Endothelial cell of umbilical vein (primary cell): ENCODE results near the gene ITGB3. TPM values are rescaled to one million over a fixed set of nuclear protein-coding genes. Genes with fewer than 3 reads are reported as not detected.

Experiments
- BruUV-seq: library from RNA; stranded (reverse); fragments of 400-500 nt; replicated peaks from 2 replicates; lab custom pipeline; 2021; lab: Mats Ljungman, UMichigan
- CTCF ChIA-PET: fragments of 300-600, 350-600 bp; sonication (Branson Sonifier 250); formaldehyde crosslinking; loops from one replicate; lab custom pipeline; 2021; ENCODE audit warnings: antibody characterized with exemption, inconsistent platforms; lab: Charles Lee
- POLR2A ChIA-PET: fragments of 300-600, 350-600 bp; sonication (Branson Sonifier 250); formaldehyde crosslinking; loops from one replicate; lab custom pipeline; 2021; ENCODE audit warnings: antibody characterized with exemption, inconsistent platforms; lab: Charles Lee
- DNase-seq: peaks from one replicate; pipeline ENCODE4 v3.0.0-alpha.2; 2011; ENCODE audit warnings: low read depth, low spot score
- FAIRE-seq: peaks from 2 replicates; lab custom pipeline; 2011; peaks lifted over from hg19 to GRCh38; lab: Jason Lieb, UNC
- H2AFZ ChIP-seq: 2 replicates; pipeline ENCODE4 v1.6.0; 2012; ENCODE audit warnings: low read depth, low read length, control low read depth, inconsistent platforms
- H3K27ac ChIP-seq: 2 replicates; pipeline ENCODE4 v1.5.1; 2011; ENCODE audit warnings: low read depth, mild to moderate bottlenecking, control low read depth, low read length, moderate library complexity; ENCODE audit not compliant: insufficient read depth
- H3K27me3 ChIP-seq, 2 experiments: 2 replicates each; pipeline versions ENCODE4 v1.6.0 to v1.6.1; 2011; ENCODE audit warnings: low read length in 2 of 2, mixed read lengths in 1 of 2; ENCODE audit not compliant: control insufficient read depth in 2 of 2, insufficient read depth in 2 of 2
- H3K36me3 ChIP-seq, 2 experiments: 2 replicates in 1 of 2; 3 replicates in 1 of 2; pipeline ENCODE4 v1.5.1; 2011; ENCODE audit warnings: low read length in 2 of 2, mild to moderate bottlenecking in 1 of 2, moderate library complexity in 1 of 2; ENCODE audit not compliant: control insufficient read depth in 2 of 2, insufficient read depth in 2 of 2; ENCODE audit errors: extremely low read depth in 1 of 2
- H3K4me1 ChIP-seq: 3 replicates; pipeline ENCODE4 v1.5.1; 2011; ENCODE audit warnings: mild to moderate bottlenecking, low read length; ENCODE audit not compliant: control insufficient read depth, insufficient read depth; ENCODE audit errors: extremely low read depth
- H3K4me2 ChIP-seq: 2 replicates; pipeline ENCODE4 v1.6.1; 2011; ENCODE audit warnings: low read length, control low read depth, mixed read lengths; ENCODE audit not compliant: insufficient read depth
- H3K4me3 ChIP-seq, 3 experiments: fragments of 200-600 bp in 1 of 3; sonication (generic), shearing (Covaris generic) in 1 of 3; replicated peaks in 1 of 3; 2 replicates each; pipeline ENCODE4 v1.5.1; 2011 to 2016; ENCODE audit warnings: control low read depth in 3 of 3, low read length in 3 of 3, mild to moderate bottlenecking in 2 of 3, inconsistent platforms in 1 of 3, low read depth in 1 of 3, moderate library complexity in 1 of 3; ENCODE audit not compliant: insufficient read depth in 1 of 3
- H3K79me2 ChIP-seq: 2 replicates; pipeline ENCODE4 v1.6.0; 2012; ENCODE audit warnings: low read length, inconsistent platforms; ENCODE audit not compliant: control insufficient read depth, insufficient read depth
- H3K9ac ChIP-seq: replicated peaks from 2 replicates; pipeline ENCODE3; 2011; ENCODE audit warnings: low read length, control low read depth; ENCODE audit not compliant: insufficient read depth; ENCODE audit errors: extremely low read depth
- H3K9me1 ChIP-seq: replicated peaks from 3 replicates; pipeline ENCODE4 v1.6.0; 2011; ENCODE audit warnings: mild to moderate bottlenecking, low read length; ENCODE audit not compliant: control insufficient read depth, insufficient read depth; ENCODE audit errors: extremely low read depth
- H3K9me3 ChIP-seq: replicated peaks from 2 replicates; pipeline ENCODE4 v1.5.1; 2012; ENCODE audit warnings: low read length, inconsistent platforms; ENCODE audit not compliant: control insufficient read depth, insufficient read depth
- H4K20me1 ChIP-seq: replicated peaks from 2 replicates; pipeline ENCODE3; 2011; ENCODE audit warnings: mild to moderate bottlenecking, low read length; ENCODE audit not compliant: control insufficient read depth, insufficient read depth; ENCODE audit errors: extremely low read depth
- CTCF ChIP-seq, 2 donors: IDR thresholded peaks; 1 replicate in 1 of 2; 2 replicates in 1 of 2; pipeline ENCODE4 v1.5.1; 2011; ENCODE audit warnings: low read length in 2 of 2, mild to moderate bottlenecking in 2 of 2, moderate library complexity in 2 of 2, control low read depth in 1 of 2, inconsistent platforms in 1 of 2, low read depth in 1 of 2; ENCODE audit not compliant: insufficient read depth in 1 of 2; ENCODE audit errors: extremely low read depth in 1 of 2
- EZH2 ChIP-seq: IDR thresholded peaks from 2 replicates; pipeline ENCODE4 v1.6.1; 2012; ENCODE audit warnings: borderline replicate concordance, low read depth, mild to moderate bottlenecking, moderate library complexity, low read length, inconsistent platforms; ENCODE audit not compliant: severe bottlenecking
- FOS ChIP-seq: IDR thresholded peaks from 2 replicates; pipeline ENCODE4 v1.6.1; 2011; ENCODE audit warnings: mild to moderate bottlenecking, low read length, moderate library complexity, borderline replicate concordance; ENCODE audit not compliant: insufficient read depth
- GATA2 ChIP-seq: IDR thresholded peaks from 2 replicates; pipeline ENCODE4 v1.7.0; 2011; ENCODE audit warnings: low read depth, mild to moderate bottlenecking, moderate library complexity, mixed read lengths, low read length; ENCODE audit not compliant: insufficient read length, insufficient read depth
- JUN ChIP-seq: IDR thresholded peaks from 2 replicates; pipeline ENCODE4 v1.6.1; 2011; ENCODE audit warnings: borderline replicate concordance, low read depth; ENCODE audit not compliant: insufficient read length, insufficient read depth
- MYC ChIP-seq: IDR thresholded peaks from one replicate; pipeline ENCODE4 v1.6.1; 2011; ENCODE audit warnings: mild to moderate bottlenecking, low read depth, low read length
- POLR2A ChIP-seq: IDR thresholded peaks from 2 replicates; pipeline ENCODE4 v1.6.1; 2012; ENCODE audit warnings: low read depth, mild to moderate bottlenecking, control low read depth, low read length
- POLR2AphosphoS5 ChIP-seq: IDR thresholded peaks from 2 replicates; pipeline ENCODE4 v1.6.1; 2012; ENCODE audit warnings: low read depth, mild to moderate bottlenecking, control low read depth, low read length, moderate library complexity; ENCODE audit not compliant: insufficient read depth
- dilution Hi-C: fragments of 300-500 bp; cut with MboI; formaldehyde crosslinking; loops from one replicate; pipeline ENCODE4 v1.15.0; 2019; ENCODE audit warnings: low sequenced_read_pairs; ENCODE audit not compliant: extremely low pct_ligation_motif_present
- intact Hi-C: fragments of 100-400 bp; cut with micrococcal nuclease; formaldehyde crosslinking; loops from one replicate; pipeline ENCODE4 v1.10.0; 2022
- polyA plus RNA-seq, 4 experiments: library from polyadenylated mRNA; depleted of rRNA in 3 of 4; stranded (reverse) in 3 of 4; unstranded in 1 of 4; fragments of >200 nt; gene quantifications; 2 replicates each; pipeline versions ENCODE4 v1.2.1 to v1.2.3, GENCODE V29; 2011 to 2012; ENCODE audit warnings: missing spikeins in 1 of 4
- total RNA-seq: library from RNA; stranded (reverse); gene quantifications from 2 replicates; pipeline ENCODE4 v1.2.3, GENCODE V29; 2021
- TF ChIP-seq, protein P1 (sequence below): IDR thresholded peaks from 2 replicates; pipeline ENCODE4 v1.6.1; 2011; ENCODE audit not compliant: insufficient read depth, insufficient read length

ITGB3 gene
- total and polyA plus RNA-seq, 2 donors (not counting 3 experiments of a cell fraction or from before 2014, with no cell fraction given) = 55.8 to 60.0 TPM

DNA sequence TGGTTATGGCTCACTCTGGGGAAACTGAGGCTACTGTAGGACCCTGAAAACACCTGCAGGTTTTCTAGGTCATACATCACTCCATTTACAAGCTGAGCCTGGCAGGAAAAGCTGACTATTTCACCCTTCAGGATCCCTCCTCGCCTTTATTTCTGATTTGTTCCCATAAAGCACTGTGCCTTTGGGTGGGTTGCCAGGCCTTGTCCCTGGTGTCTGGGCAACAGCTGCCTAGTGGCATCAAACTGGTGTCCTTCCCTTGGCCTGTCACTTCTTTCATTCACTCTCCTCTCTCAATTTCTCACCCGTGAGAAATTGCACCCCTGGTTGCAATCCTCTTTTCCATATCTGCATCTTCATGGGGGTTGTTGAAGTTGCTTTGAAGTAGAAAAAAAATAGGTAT is 42.8 kb upstream of the ITGB3 start:
- no peaks in the 10 kb centered on the region for H4K20me1 ChIP-seq
- intact Hi-C loops = no loop called here
- no peak overlapping the region for H3K9ac ChIP-seq
- H3K79me2 ChIP-seq = no peaks in the 10 kb centered on the region
- H3K36me3 ChIP-seq = no peaks in the 10 kb centered on the region
- H3K4me1 ChIP-seq = no peaks in the 10 kb centered on the region
- H3K4me2 ChIP-seq = no peak overlapping the region
- no peaks in the 10 kb centered on the region for H3K9me3 ChIP-seq
- ChIA-PET POLR2A (no interaction called here), CTCF (interaction anchor here (0.8 to 2.1 kb wide), 2 partner anchors 16 to 22 kb away, joined by 4 to 6 read pairs; partner anchors contain the start of gene CDC27)
- FAIRE-seq (no peak), DNase-seq (no peak)
- no peaks in the 10 kb centered on the region for H3K9me1 ChIP-seq
- TF ChIP-seq CTCF (IDR thresholded peaks at IDR 0.05; ENCODE audit: extremely low read depth in 1 of 2, insufficient read depth in 1 of 2, low read depth in 1 of 2, low read length in 2 of 2) (no peak), MYC (no peak), GATA2 (no peak), POLR2AphosphoS5 (no peak)
- dilution Hi-C loops = no loop called here
- no peaks in the 10 kb centered on the region for H3K27me3 ChIP-seq
- H3K27ac ChIP-seq = no peak overlapping the region
- no TSS peak for BruUV-seq
- no peak overlapping the region for H3K4me3 ChIP-seq
- no peak overlapping the region for H2AFZ ChIP-seq

GRCh38 chr17:47212458-47212857 is 41.2 kb upstream of the ITGB3 start:
- no peak overlapping the region for H3K4me2 ChIP-seq
- DNase-seq (no peak), FAIRE-seq (no peak)
- no peaks in the 10 kb centered on the region for H3K4me1 ChIP-seq
- no peak overlapping the region for H2AFZ ChIP-seq
- TF ChIP-seq JUN (no peak), EZH2 (no peak), MYC (no peak), POLR2AphosphoS5 (no peak), FOS (no peak), GATA2 (no peak), POLR2A (no peak), CTCF (IDR thresholded peaks at IDR 0.05; ENCODE audit: extremely low read depth in 1 of 2, insufficient read depth in 1 of 2, low read depth in 1 of 2, low read length in 2 of 2) (no peak)
- TF ChIP-seq, protein P1, sequence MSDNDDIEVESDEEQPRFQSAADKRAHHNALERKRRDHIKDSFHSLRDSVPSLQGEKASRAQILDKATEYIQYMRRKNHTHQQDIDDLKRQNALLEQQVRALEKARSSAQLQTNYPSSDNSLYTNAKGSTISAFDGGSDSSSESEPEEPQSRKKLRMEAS = no peak
- POLR2A ChIA-PET = no interaction called here
- no peaks in the 10 kb centered on the region for H3K9me1 ChIP-seq
- H3K4me3 ChIP-seq = no peak overlapping the region
- no peaks in the 10 kb centered on the region for H4K20me1 ChIP-seq
- no peak overlapping the region for H3K9ac ChIP-seq
- dilution Hi-C loops = no loop called here
- no peaks in the 10 kb centered on the region for H3K36me3 ChIP-seq
- no peaks in the 10 kb centered on the region for H3K79me2 ChIP-seq
- no peaks in the 10 kb centered on the region for H3K9me3 ChIP-seq
- intact Hi-C loops = no loop called here
- H3K27me3 ChIP-seq = no peaks in the 10 kb centered on the region
- CTCF ChIA-PET = no interaction called here
- BruUV-seq = no TSS peak
- H3K27ac ChIP-seq = no peak overlapping the region
